ENCODE measurements around the gene PGAM4.

DNA sequence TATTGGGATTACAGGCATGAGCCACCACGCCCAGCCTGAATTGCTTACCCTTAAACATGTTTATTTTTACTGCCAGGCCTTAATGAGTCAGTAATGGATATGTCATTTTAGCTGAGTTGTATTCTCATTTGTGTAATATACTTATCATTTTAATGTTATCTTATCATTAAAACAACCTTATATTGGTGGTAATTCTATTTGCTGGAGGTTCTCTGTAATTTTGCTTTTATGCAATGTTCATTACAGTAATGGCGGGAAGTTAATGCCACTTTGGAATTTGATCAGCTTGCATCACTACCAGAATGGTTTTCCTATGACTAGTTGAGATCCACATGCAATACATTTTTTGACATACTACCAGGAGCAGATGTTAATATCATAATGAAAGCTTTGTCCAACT lies 6.3 kb upstream of the PGAM4 start:
- TF ChIP-seq, protein P1, sequence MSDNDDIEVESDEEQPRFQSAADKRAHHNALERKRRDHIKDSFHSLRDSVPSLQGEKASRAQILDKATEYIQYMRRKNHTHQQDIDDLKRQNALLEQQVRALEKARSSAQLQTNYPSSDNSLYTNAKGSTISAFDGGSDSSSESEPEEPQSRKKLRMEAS (IDR thresholded peaks at IDR 0.05), result no peak
- no peak for TF ChIP-seq NFIC (IDR thresholded peaks at IDR 0.05)
- no peak for TF ChIP-seq CEBPB (IDR thresholded peaks at IDR 0.05)
- TF ChIP-seq TCF12 (IDR thresholded peaks at IDR 0.05; ENCODE audit: low read depth), result no peak

Measured in Ishikawa (cell line).